NT2/D1 (cell line): Measurements from ENCODE around the gene ZNF506.
"Not testable (repeated sequence)": the region's sequence is repeated elsewhere in the genome, so short reads cannot be mapped to it uniquely, and the experiment has no call there.

Experiments used
- DNase-seq: peaks from one replicate; pipeline ENCODE4 v3.0.0-alpha.2; 2011; ENCODE audit warnings: low read depth, low spot score
- H3K27me3 ChIP-seq: 2 replicates; pipeline ENCODE4 v1.6.0; 2011; ENCODE audit warnings: mild to moderate bottlenecking; ENCODE audit not compliant: insufficient read length, insufficient read depth
- H3K36me3 ChIP-seq: 2 replicates; pipeline ENCODE4 v1.6.1; 2011; ENCODE audit warnings: mild to moderate bottlenecking, low read length, mixed read lengths; ENCODE audit not compliant: insufficient read depth, insufficient read length
- H3K4me1 ChIP-seq: 2 replicates; pipeline ENCODE4 v1.5.1; 2011; ENCODE audit not compliant: insufficient read depth, insufficient read length
- H3K4me3 ChIP-seq: 2 replicates; pipeline ENCODE4 v1.5.1; 2011; ENCODE audit warnings: low read depth; ENCODE audit not compliant: insufficient read length
- H3K9ac ChIP-seq: 2 replicates; pipeline ENCODE4 v1.6.0; 2011; ENCODE audit warnings: low read depth; ENCODE audit not compliant: insufficient read length
- H3K9me3 ChIP-seq: 2 replicates; pipeline ENCODE4 v1.5.1; 2011; ENCODE audit warnings: mild to moderate bottlenecking, low read length; ENCODE audit not compliant: insufficient read depth
- SUZ12 ChIP-seq: IDR thresholded peaks from 2 replicates; pipeline ENCODE4 v1.6.1; 2011; ENCODE audit not compliant: insufficient read length, insufficient read depth; ENCODE audit errors: extremely low read depth
- YY1 ChIP-seq: IDR thresholded peaks from 2 replicates; pipeline ENCODE4 v1.6.1; 2011; ENCODE audit not compliant: insufficient read length, insufficient read depth
- ZNF274 ChIP-seq: IDR thresholded peaks from 2 replicates; pipeline ENCODE4 v1.6.1; 2011; ENCODE audit warnings: mild to moderate bottlenecking, low read depth, low read length

Gene ZNF506

DNA sequence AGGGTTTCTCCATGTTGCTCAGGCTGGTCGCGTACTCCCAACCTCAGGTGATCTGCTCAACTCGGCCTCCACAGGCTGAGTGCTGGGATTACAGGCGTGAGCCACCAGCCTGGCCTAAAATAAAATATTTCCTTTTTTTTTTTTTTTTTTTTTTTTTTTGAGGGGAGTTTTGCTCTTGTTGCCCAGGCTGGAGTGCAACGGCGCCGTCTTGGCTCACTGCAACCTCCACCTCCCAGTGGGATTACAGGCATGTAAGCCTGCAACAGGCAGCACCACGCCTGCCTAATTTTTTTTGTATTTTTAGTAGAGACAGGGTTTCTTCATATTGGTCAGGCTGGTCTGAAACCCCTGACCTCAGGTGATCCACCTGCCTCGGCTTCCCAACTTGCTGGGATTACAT is 4.9 kb downstream of the ZNF506 start:
- peaks cover 43% of the 10 kb centered on the region for H3K36me3 ChIP-seq
- H3K9ac ChIP-seq: no peak overlapping the region
- no peak for DNase-seq
- H3K27me3 ChIP-seq: no peaks in the 10 kb centered on the region
- no peaks in the 10 kb centered on the region for H3K9me3 ChIP-seq
- no peak for TF ChIP-seq ZNF274
- H3K4me1 ChIP-seq: no peaks in the 10 kb centered on the region
- no peak overlapping the region for H3K4me3 ChIP-seq

DNA sequence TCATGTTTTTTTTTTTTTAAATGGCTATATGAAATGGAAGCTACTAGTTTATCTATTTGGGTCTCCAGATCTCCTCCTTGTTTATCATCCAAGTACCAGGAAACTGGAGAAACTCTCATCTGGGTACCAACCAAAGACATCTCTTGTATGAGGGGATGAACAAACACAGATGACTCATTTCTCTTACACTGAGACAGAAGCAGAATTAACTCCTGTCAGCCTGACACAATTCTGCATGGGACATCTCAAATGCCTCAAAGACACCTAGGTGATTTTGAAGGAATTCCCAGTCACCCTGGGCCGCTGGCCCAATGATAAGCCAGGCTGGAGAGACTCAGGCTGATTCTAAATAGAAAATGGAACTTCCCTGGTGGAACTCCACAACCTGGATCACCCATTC is 9.6 kb downstream of the ZNF506 start:
- not testable (repeated sequence) for H3K4me3 ChIP-seq, H3K4me1 ChIP-seq, H3K9ac ChIP-seq, H3K9me3 ChIP-seq, H3K27me3 ChIP-seq, DNase-seq
- H3K36me3 ChIP-seq: peaks cover 22% of the 10 kb centered on the region

DNA sequence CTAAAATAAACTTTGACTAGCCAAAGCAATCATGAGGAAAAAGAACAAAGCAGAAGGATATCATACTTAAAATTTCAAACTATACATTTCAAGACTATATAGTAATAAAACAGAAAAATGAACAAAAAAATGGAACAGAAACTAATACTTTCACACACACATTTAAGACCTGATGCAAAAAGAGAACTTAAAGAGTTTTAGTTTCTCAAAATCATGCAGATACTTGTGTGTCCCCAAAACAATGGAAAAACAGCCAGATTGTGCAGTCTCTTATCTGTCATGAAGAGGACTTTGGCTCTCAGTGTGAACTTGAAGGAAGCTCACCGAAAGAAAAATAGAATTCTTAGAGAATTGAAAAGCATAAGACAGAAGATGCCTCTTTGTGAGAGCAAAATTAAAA is 16.1 kb downstream of the ZNF506 start:
- no peak overlapping the region for H3K4me3 ChIP-seq
- peaks cover 22% of the 10 kb centered on the region for H3K36me3 ChIP-seq

DNA sequence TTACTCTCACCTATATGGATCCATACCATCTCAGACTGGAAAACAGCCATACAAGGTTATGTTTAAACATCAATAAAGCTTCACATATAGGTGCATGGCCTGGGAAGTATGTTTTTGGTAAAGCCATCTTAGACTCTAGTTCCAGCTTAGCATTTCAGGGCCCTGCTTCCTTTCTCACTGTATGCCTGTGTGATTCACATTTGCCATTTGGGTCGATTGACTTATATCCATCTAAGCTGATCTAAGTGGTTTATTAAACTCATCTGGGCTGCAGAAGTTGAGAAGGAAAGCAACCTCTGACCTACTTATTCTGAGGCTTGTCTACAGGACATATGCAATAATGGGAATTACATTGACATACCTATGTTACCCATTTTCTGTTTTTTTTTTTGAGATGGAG is 33.5 kb downstream of the ZNF506 start:
- Histone ChIP-seq H3K9me3 (no peaks in the 10 kb centered on the region), H3K9ac (no peak overlapping the region), H3K4me3 (no peak overlapping the region), H3K36me3 (peaks cover 54% of the 10 kb centered on the region), H3K27me3 (no peaks in the 10 kb centered on the region), H3K4me1 (no peaks in the 10 kb centered on the region)
- TF ChIP-seq YY1: no peak
- TF ChIP-seq ZNF274: no peak
- DNase-seq: no peak

More for the DNA sequence above, 16.1 kb downstream of the ZNF506 start:
- Histone ChIP-seq H3K27me3 (no peaks in the 10 kb centered on the region), H3K4me1 (no peaks in the 10 kb centered on the region), H3K9me3 (no peaks in the 10 kb centered on the region), H3K9ac (no peak overlapping the region)
- TF ChIP-seq ZNF274 (no peak), SUZ12 (no peak), YY1 (no peak)
- DNase-seq: no peak

DNA sequence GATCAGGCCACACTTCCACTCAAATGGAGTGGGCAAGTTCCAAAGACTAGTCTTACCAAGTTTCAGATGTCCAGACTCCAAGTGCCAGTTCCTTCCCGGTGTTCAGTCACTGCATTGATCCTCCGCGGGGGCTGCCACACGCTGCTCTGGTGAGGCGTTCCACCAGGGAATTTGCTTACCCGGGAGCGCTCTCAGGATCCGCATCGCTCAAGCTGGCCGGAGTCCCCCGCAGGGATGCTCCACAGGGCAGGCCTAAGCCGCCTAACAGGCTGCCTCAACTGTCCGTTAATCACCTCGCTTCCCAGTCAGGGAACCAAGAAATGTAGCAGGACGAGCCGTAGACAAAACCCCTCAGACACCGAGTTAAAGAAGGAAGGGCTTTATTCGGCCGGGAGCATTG is 36.1 kb downstream of the ZNF506 start:
- not testable (repeated sequence) for H3K9me3 ChIP-seq, DNase-seq, H3K27me3 ChIP-seq, H3K4me3 ChIP-seq, H3K9ac ChIP-seq, H3K4me1 ChIP-seq
- H3K36me3 ChIP-seq: peaks cover 29% of the 10 kb centered on the region

DNA sequence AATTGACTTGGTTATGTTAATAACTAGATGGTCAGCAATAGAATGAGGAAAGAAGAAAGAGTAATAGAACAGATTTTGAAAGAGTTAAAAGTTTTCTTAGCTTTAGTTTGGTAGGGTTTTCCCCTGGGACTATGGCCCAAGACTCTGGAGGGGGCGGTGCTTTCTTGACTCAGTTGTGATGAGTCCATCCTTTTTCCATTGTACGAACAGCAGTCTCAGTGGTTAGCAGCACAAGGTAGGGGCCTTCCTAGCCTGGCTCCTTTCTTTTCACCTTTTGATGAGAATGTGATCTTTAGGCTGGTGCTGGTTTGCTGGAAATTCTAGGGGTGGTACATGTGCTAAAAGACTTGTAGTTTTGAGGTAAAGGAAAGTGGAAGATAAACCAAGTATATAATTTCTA is 38.8 kb downstream of the ZNF506 start:
- no peak overlapping the region for H3K9ac ChIP-seq
- no peak for TF ChIP-seq SUZ12
- TF ChIP-seq YY1: no peak
- no peak for TF ChIP-seq ZNF274
- H3K9me3 ChIP-seq: no peaks in the 10 kb centered on the region
- peaks cover 34% of the 10 kb centered on the region for H3K36me3 ChIP-seq
- no peak for DNase-seq
- no peaks in the 10 kb centered on the region for H3K4me1 ChIP-seq
- H3K27me3 ChIP-seq: no peaks in the 10 kb centered on the region
- no peak overlapping the region for H3K4me3 ChIP-seq

DNA sequence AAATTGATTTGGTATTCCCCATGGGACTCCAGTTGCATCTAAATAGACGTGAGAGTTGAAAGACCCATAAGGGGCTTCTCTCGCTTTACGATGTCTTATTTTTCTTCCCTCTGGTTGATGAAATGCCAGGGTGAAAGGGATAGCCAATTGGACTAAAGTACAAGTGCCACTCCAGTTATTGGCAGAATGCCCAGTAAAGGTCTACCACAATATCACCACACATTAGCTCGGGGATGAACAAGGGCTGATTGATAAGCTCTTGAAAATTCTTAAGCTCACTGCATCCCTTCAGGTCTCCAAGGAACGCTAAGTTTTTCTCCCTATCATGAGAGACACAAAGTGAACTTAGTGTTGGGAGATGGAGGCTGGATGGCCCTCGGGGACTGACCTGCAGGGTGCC is 39.8 kb downstream of the ZNF506 start:
- DNase-seq, H3K4me1 ChIP-seq, H3K9ac ChIP-seq, H3K9me3 ChIP-seq, H3K27me3 ChIP-seq, H3K4me3 ChIP-seq: not testable (repeated sequence)
- H3K36me3 ChIP-seq: peaks cover 29% of the 10 kb centered on the region

DNA sequence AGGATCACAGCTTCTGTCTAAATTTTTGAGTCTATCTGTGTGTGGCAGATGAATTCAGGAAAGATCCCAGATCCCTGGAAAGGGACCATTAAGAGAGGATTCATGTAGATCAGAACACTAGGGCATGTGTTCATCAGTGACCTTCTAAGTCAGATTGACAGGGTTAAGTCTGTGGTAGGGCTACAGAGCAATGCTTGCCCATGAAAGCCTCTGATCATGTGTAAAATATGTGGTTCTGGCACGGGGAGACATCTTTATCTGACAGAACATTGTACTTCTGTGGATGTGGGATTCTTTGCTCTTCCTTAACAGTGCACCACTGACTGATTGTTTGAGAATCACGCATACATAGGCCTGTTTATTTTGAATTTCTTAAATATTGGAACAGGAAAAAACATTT is 42.9 kb downstream of the ZNF506 start:
- H3K4me3 ChIP-seq: no peak overlapping the region
- peaks cover 18% of the 10 kb centered on the region for H3K36me3 ChIP-seq
- no peak overlapping the region for H3K9ac ChIP-seq
- H3K27me3 ChIP-seq: no peaks in the 10 kb centered on the region
- TF ChIP-seq SUZ12 (no peak), YY1 (no peak), ZNF274 (no peak)
- no peak for DNase-seq
- H3K9me3 ChIP-seq: no peaks in the 10 kb centered on the region
- no peaks in the 10 kb centered on the region for H3K4me1 ChIP-seq
